H1 (cell line): ENCODE results near the gene MEIS3.

Experiments used
- EZH2 ChIP-seq: fragments of 200-600 bp; sonication (generic); IDR thresholded peaks from 2 replicates; pipeline ENCODE4 v1.7.1; 2012; ENCODE audit warnings: low read depth, mild to moderate bottlenecking, moderate library complexity, low read length, inconsistent platforms; ENCODE audit not compliant: severe bottlenecking
- POLR2A ChIP-seq, 2 experiments: IDR thresholded peaks; 1 replicate in 1 of 2; 2 replicates in 1 of 2; pipeline ENCODE4 v1.6.1; 2011; ENCODE audit warnings: low read depth in 2 of 2, low read length in 2 of 2, mild to moderate bottlenecking in 2 of 2; ENCODE audit errors: control extremely low read depth in 1 of 2
- RXRA ChIP-seq: IDR thresholded peaks from 2 replicates; pipeline ENCODE4 v1.6.1; 2011; ENCODE audit warnings: low read depth, mild to moderate bottlenecking, low read length, moderate library complexity; ENCODE audit not compliant: insufficient read depth
- YY1 ChIP-seq: IDR thresholded peaks from 2 replicates; pipeline ENCODE4 v1.6.1; 2011; ENCODE audit warnings: low read depth, mild to moderate bottlenecking, low read length
- TF ChIP-seq, protein P1 (sequence below), 3 experiments: IDR thresholded peaks; 1 replicate in 2 of 3; 2 replicates in 1 of 3; pipeline versions ENCODE4 v1.5.1 to v1.6.1; 2011; ENCODE audit warnings: low read length in 3 of 3, mild to moderate bottlenecking in 3 of 3, inconsistent platforms in 2 of 3, low read depth in 1 of 3, moderate library complexity in 1 of 3; ENCODE audit not compliant: insufficient read depth in 1 of 3; ENCODE audit errors: control extremely low read depth in 1 of 3
- TF ChIP-seq, protein P2 (sequence below): IDR thresholded peaks from 2 replicates; pipeline ENCODE4 v1.6.1; 2012; ENCODE audit warnings: inconsistent platforms

DNA sequence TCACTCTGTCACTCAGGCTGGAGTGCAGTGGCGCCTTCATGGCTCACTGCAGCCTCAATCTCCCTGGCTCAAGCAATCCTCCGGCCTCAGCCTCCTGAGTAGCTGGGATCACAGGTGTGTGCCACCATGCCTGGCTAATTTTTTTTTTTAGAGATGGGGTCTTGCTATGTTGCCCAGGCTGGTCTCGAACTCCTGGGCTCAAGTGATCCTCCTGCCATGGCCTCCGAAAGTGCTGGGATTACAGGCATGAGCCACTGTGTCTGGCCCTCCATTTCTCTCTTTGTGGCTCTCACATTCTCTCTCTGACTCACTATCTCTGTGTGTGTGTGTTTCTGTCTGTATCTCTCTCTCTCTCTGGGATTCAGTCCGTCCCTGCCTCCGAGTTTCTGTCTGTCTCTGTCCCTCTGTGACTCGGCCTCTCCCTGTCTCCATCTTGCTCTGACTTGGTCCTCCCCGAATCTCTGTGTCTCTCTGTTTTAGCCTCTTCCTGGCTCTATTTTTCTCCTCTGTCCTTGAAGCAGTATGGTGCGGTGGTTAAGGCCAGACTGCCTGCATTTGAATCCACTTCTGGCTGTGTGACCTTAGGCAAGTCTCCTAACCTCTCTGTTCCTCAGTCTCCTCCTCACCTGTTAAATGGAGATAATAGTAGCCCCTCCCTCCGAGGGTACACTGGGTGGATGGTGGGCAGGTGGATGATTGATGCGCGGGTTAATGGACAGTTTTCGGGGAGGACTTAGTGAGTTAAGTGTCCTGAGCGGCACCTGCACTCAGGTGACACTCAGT is 11.0 kb downstream of the MEIS3 start:
- TF ChIP-seq EZH2, result no peak
- TF ChIP-seq RXRA, result no peak
- TF ChIP-seq, protein P1, sequence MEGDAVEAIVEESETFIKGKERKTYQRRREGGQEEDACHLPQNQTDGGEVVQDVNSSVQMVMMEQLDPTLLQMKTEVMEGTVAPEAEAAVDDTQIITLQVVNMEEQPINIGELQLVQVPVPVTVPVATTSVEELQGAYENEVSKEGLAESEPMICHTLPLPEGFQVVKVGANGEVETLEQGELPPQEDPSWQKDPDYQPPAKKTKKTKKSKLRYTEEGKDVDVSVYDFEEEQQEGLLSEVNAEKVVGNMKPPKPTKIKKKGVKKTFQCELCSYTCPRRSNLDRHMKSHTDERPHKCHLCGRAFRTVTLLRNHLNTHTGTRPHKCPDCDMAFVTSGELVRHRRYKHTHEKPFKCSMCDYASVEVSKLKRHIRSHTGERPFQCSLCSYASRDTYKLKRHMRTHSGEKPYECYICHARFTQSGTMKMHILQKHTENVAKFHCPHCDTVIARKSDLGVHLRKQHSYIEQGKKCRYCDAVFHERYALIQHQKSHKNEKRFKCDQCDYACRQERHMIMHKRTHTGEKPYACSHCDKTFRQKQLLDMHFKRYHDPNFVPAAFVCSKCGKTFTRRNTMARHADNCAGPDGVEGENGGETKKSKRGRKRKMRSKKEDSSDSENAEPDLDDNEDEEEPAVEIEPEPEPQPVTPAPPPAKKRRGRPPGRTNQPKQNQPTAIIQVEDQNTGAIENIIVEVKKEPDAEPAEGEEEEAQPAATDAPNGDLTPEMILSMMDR (IDR thresholded peaks at IDR 0.05; ENCODE audit: control extremely low read depth in 1 of 3, insufficient read depth in 1 of 3, low read depth in 1 of 3, low read length in 3 of 3), result no peak
- no peak for TF ChIP-seq YY1
- TF ChIP-seq POLR2A (IDR thresholded peaks at IDR 0.05; ENCODE audit: control extremely low read depth in 1 of 2, low read depth in 2 of 2, low read length in 2 of 2), result no peak
- TF ChIP-seq, protein P2, sequence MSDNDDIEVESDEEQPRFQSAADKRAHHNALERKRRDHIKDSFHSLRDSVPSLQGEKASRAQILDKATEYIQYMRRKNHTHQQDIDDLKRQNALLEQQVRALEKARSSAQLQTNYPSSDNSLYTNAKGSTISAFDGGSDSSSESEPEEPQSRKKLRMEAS, result no peak
